Measurements from ENCODE around the gene CAND2.
A peak's percentile ranks its signal among the peaks of the same experiment; 100 is the strongest.

The CAND2 gene

DNA sequence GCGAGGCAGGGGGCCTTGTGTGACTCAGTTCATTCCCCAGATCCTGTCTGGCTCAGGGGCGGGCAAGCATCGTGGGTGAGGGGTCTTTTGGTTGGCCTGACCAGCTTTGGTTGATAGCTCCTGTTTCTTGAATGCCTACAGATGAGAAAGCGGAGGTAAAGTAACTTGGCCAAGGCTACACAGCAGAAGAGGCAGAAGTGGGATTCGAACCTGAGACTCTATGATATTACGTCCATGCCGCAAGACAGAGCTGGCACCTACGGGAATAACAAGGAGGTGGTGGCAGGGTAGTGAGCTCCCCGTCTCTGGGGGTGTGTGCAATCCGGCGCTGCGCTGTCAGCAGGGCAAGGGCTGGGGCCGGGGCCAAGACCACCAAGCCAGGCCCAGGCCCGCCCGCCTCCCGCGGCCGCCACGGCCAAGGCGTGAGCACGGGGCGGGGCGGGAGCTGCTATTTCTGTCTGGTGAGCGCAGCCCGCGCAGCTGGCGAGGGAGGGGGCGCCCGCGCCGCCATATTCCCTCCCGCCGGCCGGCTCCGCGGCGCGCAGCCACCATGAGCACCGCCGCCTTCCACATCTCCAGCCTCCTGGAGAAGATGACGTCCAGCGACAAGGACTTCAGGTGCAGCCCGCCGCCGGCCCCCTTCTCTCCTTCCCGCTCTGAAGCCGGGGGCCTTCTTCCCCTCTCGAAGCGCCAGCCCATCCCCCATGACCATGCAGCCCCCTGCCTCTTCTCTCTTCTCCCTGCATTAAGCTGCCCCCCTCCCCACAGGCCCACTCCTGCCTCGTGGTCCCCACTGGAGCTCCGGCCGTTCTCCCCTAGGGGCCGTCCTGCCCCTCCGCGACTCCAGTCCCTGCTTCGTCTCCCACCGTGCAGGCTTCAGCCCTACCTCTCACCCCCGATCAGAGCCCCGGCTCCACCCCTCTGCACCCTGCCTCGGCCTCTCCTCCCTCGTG is at the start of gene CAND2:
CAND2 (plus strand) TSS at position 510 of the 953 bp plus-strand sequence; CDS start at position 551, 41 bp downstream.
- Histone ChIP-seq H3K4me1 (ENCODE audit: insufficient read depth, low read length, severe bottlenecking) (peaks cover 4% of the 10 kb centered on the region), H3F3A (ENCODE audit: insufficient read depth, low read length) (no peaks in the 10 kb centered on the region), H2AFZ (ENCODE audit: low read length) (no peak within 1 kb of the TSS), H3K9ac (ENCODE audit: low read length) (peak within 1 kb of the TSS; percentile 54), H3K4me3 (ENCODE audit: low read depth, low read length, poor library complexity, severe bottlenecking) (peak within 1 kb of the TSS; percentile 60), H3K27ac (ENCODE audit: low read depth, low read length, poor library complexity, severe bottlenecking) (no peak within 1 kb of the TSS), H4K20me1 (ENCODE audit: insufficient read depth, low read length) (no peaks in the 10 kb centered on the region), H3K9me2 (ENCODE audit: low read depth, low read length) (no peaks in the 10 kb centered on the region), H3K79me2 (ENCODE audit: insufficient read depth, low read length) (no peaks in the 10 kb centered on the region), H3K27me3 (ENCODE audit: insufficient read depth, low read length) (peaks cover 6% of the 10 kb centered on the region; the same call in 1 of the 2 replicates), H3K9me3 (ENCODE audit: low read length) (no peaks in the 10 kb centered on the region), H3K4me2 (ENCODE audit: low read length) (peak within 1 kb of the TSS; percentile 71), H3K36me3 (ENCODE audit: insufficient read depth, low read length) (no peaks in the 10 kb centered on the region)
- TF ChIP-seq CTCF (IDR thresholded peaks at IDR 0.05; ENCODE audit: low read length) (no peak), EZH2 (IDR thresholded peaks at IDR 0.05; ENCODE audit: borderline replicate concordance, low read length) (no peak)

DNA sequence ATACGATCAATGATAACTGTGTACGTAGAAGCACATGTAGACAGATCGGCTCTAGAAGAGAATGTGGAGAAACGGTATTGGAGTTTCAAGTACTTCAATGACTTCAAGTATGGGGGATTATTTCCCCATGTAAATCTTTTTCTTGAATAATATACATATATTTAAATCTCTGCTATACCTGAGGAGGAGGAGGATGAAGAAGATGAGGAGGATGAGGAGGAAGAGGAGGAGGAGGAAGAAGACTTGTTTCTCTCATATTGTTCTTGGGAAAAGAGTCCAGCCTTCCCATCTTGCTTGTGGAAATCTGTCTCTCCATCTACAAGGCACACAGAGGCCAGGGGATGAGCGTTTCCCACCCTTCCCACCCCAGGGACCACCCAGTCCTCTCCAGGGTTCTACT is 48.0 kb upstream of the CAND2 start:
- no peak overlapping the region for H3K4me2 ChIP-seq (ENCODE audit: low read length)
- TF ChIP-seq EZH2 (IDR thresholded peaks at IDR 0.05; ENCODE audit: borderline replicate concordance, low read length) (no peak), CTCF (IDR thresholded peaks at IDR 0.05; ENCODE audit: low read length) (no peak)
- peaks cover 10% of the 10 kb centered on the region for H3K4me1 ChIP-seq (ENCODE audit: insufficient read depth, low read length, severe bottlenecking)

DNA sequence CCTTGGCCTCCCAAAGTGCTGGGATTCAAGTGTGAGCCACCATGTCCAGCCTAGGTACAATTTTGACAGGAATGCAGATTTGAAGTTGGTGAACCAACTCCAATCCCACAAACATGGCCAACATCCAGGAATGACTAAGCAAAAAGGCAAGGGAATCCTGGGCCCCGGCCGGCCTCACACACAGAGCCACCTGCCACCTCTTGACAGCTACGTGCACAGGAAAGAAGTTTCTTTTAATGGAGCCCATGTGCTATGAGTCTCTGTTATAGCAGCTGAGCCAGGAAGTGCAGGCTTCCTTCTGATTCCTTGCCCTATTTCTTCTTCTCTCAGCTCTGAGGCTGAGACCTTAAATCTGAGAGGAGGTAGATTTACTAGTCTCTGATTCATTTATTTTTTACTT is 46.3 kb upstream of the CAND2 start:
- H3K9ac ChIP-seq (ENCODE audit: low read length) = no peak overlapping the region
- H3K9me2 ChIP-seq (ENCODE audit: low read depth, low read length) = no peaks in the 10 kb centered on the region
- no peak overlapping the region for H2AFZ ChIP-seq (ENCODE audit: low read length)
- H3K27ac ChIP-seq (ENCODE audit: low read depth, low read length, poor library complexity, severe bottlenecking) = no peak overlapping the region
- no peaks in the 10 kb centered on the region for H3K9me3 ChIP-seq (ENCODE audit: low read length)
- no peak overlapping the region for H3K4me3 ChIP-seq (ENCODE audit: low read depth, low read length, poor library complexity, severe bottlenecking)
- no peaks in the 10 kb centered on the region for H3F3A ChIP-seq (ENCODE audit: insufficient read depth, low read length)
- H3K4me1 ChIP-seq (ENCODE audit: insufficient read depth, low read length, severe bottlenecking) = peaks cover 10% of the 10 kb centered on the region
- no peaks in the 10 kb centered on the region for H3K36me3 ChIP-seq (ENCODE audit: insufficient read depth, low read length)
- H3K27me3 ChIP-seq (ENCODE audit: insufficient read depth, low read length) = peaks cover 9% of the 10 kb centered on the region; the same call in 1 of the 2 replicates
- H3K79me2 ChIP-seq (ENCODE audit: insufficient read depth, low read length) = no peaks in the 10 kb centered on the region
- no peak overlapping the region for H3K4me2 ChIP-seq (ENCODE audit: low read length)
- no peak for TF ChIP-seq CTCF (IDR thresholded peaks at IDR 0.05; ENCODE audit: low read length)
- TF ChIP-seq EZH2 (IDR thresholded peaks at IDR 0.05; ENCODE audit: borderline replicate concordance, low read length) = no peak
- no peaks in the 10 kb centered on the region for H4K20me1 ChIP-seq (ENCODE audit: insufficient read depth, low read length)

More for the DNA sequence above, 48.0 kb upstream of the CAND2 start:
- H3K79me2 ChIP-seq (ENCODE audit: insufficient read depth, low read length) = no peaks in the 10 kb centered on the region
- no peak overlapping the region for H3K9ac ChIP-seq (ENCODE audit: low read length)
- no peaks in the 10 kb centered on the region for H3K9me2 ChIP-seq (ENCODE audit: low read depth, low read length)
- peaks cover 9% of the 10 kb centered on the region; the same call in 1 of the 2 replicates for H3K27me3 ChIP-seq (ENCODE audit: insufficient read depth, low read length)
- no peak overlapping the region for H2AFZ ChIP-seq (ENCODE audit: low read length)
- H3K36me3 ChIP-seq (ENCODE audit: insufficient read depth, low read length) = no peaks in the 10 kb centered on the region
- H3F3A ChIP-seq (ENCODE audit: insufficient read depth, low read length) = no peaks in the 10 kb centered on the region
- H3K9me3 ChIP-seq (ENCODE audit: low read length) = no peaks in the 10 kb centered on the region
- H3K4me3 ChIP-seq (ENCODE audit: low read depth, low read length, poor library complexity, severe bottlenecking) = no peak overlapping the region
- H4K20me1 ChIP-seq (ENCODE audit: insufficient read depth, low read length) = no peaks in the 10 kb centered on the region
- no peak overlapping the region for H3K27ac ChIP-seq (ENCODE audit: low read depth, low read length, poor library complexity, severe bottlenecking)

Measured in OCI-LY1 (cell line).